PC-3 (cell line): ENCODE measurements around the gene CEP112. TPM values are rescaled to one million over a fixed set of nuclear protein-coding genes. Genes with fewer than 3 reads are reported as not detected.

Experiments
- ATAC-seq: fragments of 200-7000 bp; cut with Tn5 transposase; 2 replicates; pipeline ENCODE4 v1.9.1; 2020; ENCODE audit warnings: mild to moderate bottlenecking, moderate library complexity
- BruUV-seq: library from RNA; stranded (reverse); fragments of 400-500 nt; replicated peaks from 2 replicates; lab custom pipeline; 2021; lab: Mats Ljungman, UMichigan
- CTCF ChIA-PET: fragments of 300-600 bp; sonication (Branson Sonifier 250); formaldehyde crosslinking; loops from one replicate; lab custom pipeline; 2022; ENCODE audit warnings: antibody characterized with exemption; lab: Charles Lee
- POLR2A ChIA-PET: fragments of 300-600 bp; sonication (Branson Sonifier 250); formaldehyde crosslinking; loops from one replicate; lab custom pipeline; 2022; ENCODE audit warnings: antibody characterized with exemption; ENCODE audit not compliant: unreplicated experiment; lab: Charles Lee
- DNase-seq: peaks from one replicate; pipeline ENCODE4 v3.0.0-alpha.2; 2015
- H2AFZ ChIP-seq: fragments of 300-600 bp; sonication (generic); 2 replicates; pipeline ENCODE4 v1.6.0; 2016; ENCODE audit warnings: antibody characterized with exemption, low read length
- H3F3A ChIP-seq: fragments of 300-600 bp; sonication (generic); one replicate; pipeline ENCODE4 v1.6.0; 2017; ENCODE audit warnings: antibody characterized with exemption, low read length, control low read depth, mild to moderate bottlenecking; ENCODE audit not compliant: unreplicated experiment
- H3K27ac ChIP-seq: fragments of 300-600 bp; sonication (generic); 2 replicates; pipeline ENCODE4 v1.5.1; 2016; ENCODE audit warnings: mild to moderate bottlenecking, low read length
- H3K27me3 ChIP-seq: fragments of 300-600 bp; sonication (generic); 2 replicates; pipeline ENCODE4 v1.6.1; 2016; ENCODE audit warnings: low read length, mixed read lengths
- H3K36me3 ChIP-seq: fragments of 300-600 bp; sonication (generic); 2 replicates; pipeline ENCODE4 v1.6.1; 2016; ENCODE audit warnings: low read depth, mixed run types, low read length, mixed read lengths
- H3K4me1 ChIP-seq: fragments of 300-600 bp; sonication (generic); 2 replicates; pipeline ENCODE4 v1.5.1; 2016; ENCODE audit warnings: low read length; ENCODE audit not compliant: insufficient read depth
- H3K4me2 ChIP-seq: fragments of 300-600 bp; sonication (generic); 2 replicates; pipeline ENCODE4 v1.6.0; 2016; ENCODE audit warnings: low read length
- H3K4me3 ChIP-seq: fragments of 300-600 bp; sonication (generic); 2 replicates; pipeline ENCODE4 v1.5.1; 2016; ENCODE audit warnings: mild to moderate bottlenecking, low read length, mixed read lengths
- H3K79me2 ChIP-seq: fragments of 300-600 bp; sonication (generic); 2 replicates; pipeline ENCODE4 v1.6.1; 2017; ENCODE audit warnings: low read length, mixed read lengths
- H3K9ac ChIP-seq: fragments of 300-600 bp; sonication (generic); 2 replicates; pipeline ENCODE4 v1.6.0; 2016; ENCODE audit warnings: mild to moderate bottlenecking, low read length
- H3K9me2 ChIP-seq: fragments of 300-600 bp; sonication (generic); replicated peaks from 2 replicates; pipeline ENCODE4 v1.6.1; 2016; ENCODE audit warnings: mixed run types, low read length, mixed read lengths
- H3K9me3 ChIP-seq: fragments of 300-600 bp; sonication (generic); 2 replicates; pipeline ENCODE4 v1.6.1; 2016; ENCODE audit warnings: low read length, mixed read lengths
- H4K20me1 ChIP-seq: fragments of 300-600 bp; sonication (generic); 2 replicates; pipeline ENCODE4 v1.6.1; 2016; ENCODE audit warnings: low read length, mixed read lengths
- CTCF ChIP-seq: fragments of 300-600 bp; sonication (generic); conservative IDR thresholded peaks from 2 replicates; pipeline ENCODE4 v1.5.1; 2017; ENCODE audit warnings: antibody characterized with exemption, low read depth, mild to moderate bottlenecking, low read length
- EZH2 ChIP-seq: fragments of 300-600 bp; sonication (generic); IDR thresholded peaks from one replicate; pipeline ENCODE4 v1.6.1; 2017; ENCODE audit warnings: antibody characterized with exemption, mild to moderate bottlenecking, low read length; ENCODE audit not compliant: unreplicated experiment
- EZH2phosphoT487 ChIP-seq: fragments of 300-600 bp; sonication (generic); IDR thresholded peaks from 2 replicates; pipeline ENCODE4 v1.6.1; 2018; ENCODE audit warnings: mild to moderate bottlenecking, antibody characterized with exemption, low read length, borderline replicate concordance
- intact Hi-C: fragments of 100-400 bp; cut with micrococcal nuclease; formaldehyde crosslinking; loops from 2 replicates; pipeline ENCODE4 v1.9.0; 2023
- total RNA-seq: library from RNA; depleted of rRNA; stranded (reverse); fragments of >200 nt; gene quantifications from 2 replicates; pipeline ENCODE4 v1.2.3, GENCODE V29; 2014

CEP112 gene
- total RNA-seq, 1 experiment from 2014 or later: 6.5 TPM

GRCh38 chr17:66018786-66019185 is 173.1 kb downstream of the CEP112 start:
- no peak overlapping the region for H3K4me3 ChIP-seq
- ChIA-PET POLR2A (no interaction called here), CTCF (no interaction called here)
- intact Hi-C loops: no loop called here
- H3K79me2 ChIP-seq: no peaks in the 10 kb centered on the region
- no peaks in the 10 kb centered on the region for H3K27me3 ChIP-seq
- DNase-seq (no peak), ATAC-seq (no peak)
- peaks cover 7% of the 10 kb centered on the region; the same call in 1 of the 2 replicates for H3K9me3 ChIP-seq
- no peaks in the 10 kb centered on the region for H4K20me1 ChIP-seq
- no peaks in the 10 kb centered on the region for H3K36me3 ChIP-seq
- H3K27ac ChIP-seq: no peak overlapping the region
- no peaks in the 10 kb centered on the region for H3K9me2 ChIP-seq
- no peaks in the 10 kb centered on the region for H3K4me1 ChIP-seq
- H3F3A ChIP-seq: no peaks in the 10 kb centered on the region
- H3K9ac ChIP-seq: no peak overlapping the region
- no peak overlapping the region for H2AFZ ChIP-seq
- TF ChIP-seq EZH2 (no peak), CTCF (no peak)
- BruUV-seq: no TSS peak
- H3K4me2 ChIP-seq: no peak overlapping the region

GRCh38 chr17:66016231-66016630 is 175.7 kb downstream of the CEP112 start:
- no TSS peak for BruUV-seq
- Histone ChIP-seq H3F3A (no peaks in the 10 kb centered on the region), H3K27ac (no peak overlapping the region), H4K20me1 (no peaks in the 10 kb centered on the region), H3K79me2 (no peaks in the 10 kb centered on the region), H3K9me2 (no peaks in the 10 kb centered on the region), H3K4me1 (no peaks in the 10 kb centered on the region), H3K9ac (no peak overlapping the region), H2AFZ (no peak overlapping the region), H3K27me3 (no peaks in the 10 kb centered on the region), H3K9me3 (no peaks in the 10 kb centered on the region), H3K4me2 (no peak overlapping the region), H3K4me3 (no peak overlapping the region), H3K36me3 (no peaks in the 10 kb centered on the region)
- ChIA-PET CTCF (no interaction called here), POLR2A (no interaction called here)
- DNase-seq: no peak
- intact Hi-C loops: no loop called here
- no peak for ATAC-seq
- no peak for TF ChIP-seq EZH2phosphoT487
- TF ChIP-seq EZH2: no peak
- no peak for TF ChIP-seq CTCF

- Histone ChIP-seq H3K36me3 (no peaks in the 10 kb centered on the region), H3K9me2 (no peaks in the 10 kb centered on the region), H3K4me2 (no peak overlapping the region), H3K9me3 (no peaks in the 10 kb centered on the region), H3K27me3 (no peaks in the 10 kb centered on the region), H3F3A (no peaks in the 10 kb centered on the region), H3K4me3 (no peak overlapping the region), H3K4me1 (no peaks in the 10 kb centered on the region), H3K9ac (no peak overlapping the region), H3K27ac (no peak overlapping the region), H2AFZ (no peak overlapping the region), H3K79me2 (no peaks in the 10 kb centered on the region), H4K20me1 (no peaks in the 10 kb centered on the region)
- ChIA-PET POLR2A (no interaction called here), CTCF (no interaction called here)
- intact Hi-C loops: no loop called here
- no peak for DNase-seq
- no TSS peak for BruUV-seq
- ATAC-seq: no peak
- TF ChIP-seq CTCF: no peak
- no peak for TF ChIP-seq EZH2phosphoT487
- TF ChIP-seq EZH2: no peak
Observed at GRCh38 chr17:66008680-66009079, 183.3 kb downstream of the CEP112 start.
